Measurements from ENCODE around the gene CNIH4. TPM values are rescaled to one million over a fixed set of nuclear protein-coding genes. Genes with fewer than 3 reads are reported as not detected.
A peak's percentile ranks its signal among the peaks of the same experiment; 100 is the strongest.

CNIH4 gene
- total RNA-seq, 3 donors from 2014 or later, result 53.3 to 60.5 (median 54.7) TPM

GRCh38 chr1:224331326-224331725 lies 25.4 kb upstream of the CNIH4 start:
- intact Hi-C loops (cut with DNase I, micrococcal nuclease), result loop anchor here in 1 of 2 donors (5.0 to 10.0 kb wide), 2 partner anchors 77 to 214 kb away; no protein-coding TSS in a partner anchor
- H3K4me3 ChIP-seq, result no peak overlapping the region
- ATAC-seq (no peak), DNase-seq (no peak)
- no peaks in the 10 kb centered on the region for H3K36me3 ChIP-seq (ENCODE audit: low read depth)
- no peak for TF ChIP-seq CTCF (IDR thresholded peaks at IDR 0.05)
- H3K4me1 ChIP-seq (ENCODE audit: low read depth), result peaks cover 17% of the 10 kb centered on the region
- H3K9me3 ChIP-seq, result no peaks in the 10 kb centered on the region

GRCh38 chr1:224331824-224332223 lies 24.9 kb upstream of the CNIH4 start:
- H3K36me3 ChIP-seq (ENCODE audit: low read depth), result no peaks in the 10 kb centered on the region
- H3K4me1 ChIP-seq (ENCODE audit: low read depth), result peaks cover 17% of the 10 kb centered on the region
- ATAC-seq (no peak), DNase-seq (no peak)
- no peak overlapping the region for H3K4me3 ChIP-seq
- intact Hi-C loops (cut with DNase I, micrococcal nuclease), result loop anchor here in 1 of 2 donors (5.0 to 10.0 kb wide), 2 partner anchors 77 to 215 kb away; no protein-coding TSS in a partner anchor
- H3K9me3 ChIP-seq, result no peaks in the 10 kb centered on the region
- no peak for TF ChIP-seq CTCF (IDR thresholded peaks at IDR 0.05)

DNA sequence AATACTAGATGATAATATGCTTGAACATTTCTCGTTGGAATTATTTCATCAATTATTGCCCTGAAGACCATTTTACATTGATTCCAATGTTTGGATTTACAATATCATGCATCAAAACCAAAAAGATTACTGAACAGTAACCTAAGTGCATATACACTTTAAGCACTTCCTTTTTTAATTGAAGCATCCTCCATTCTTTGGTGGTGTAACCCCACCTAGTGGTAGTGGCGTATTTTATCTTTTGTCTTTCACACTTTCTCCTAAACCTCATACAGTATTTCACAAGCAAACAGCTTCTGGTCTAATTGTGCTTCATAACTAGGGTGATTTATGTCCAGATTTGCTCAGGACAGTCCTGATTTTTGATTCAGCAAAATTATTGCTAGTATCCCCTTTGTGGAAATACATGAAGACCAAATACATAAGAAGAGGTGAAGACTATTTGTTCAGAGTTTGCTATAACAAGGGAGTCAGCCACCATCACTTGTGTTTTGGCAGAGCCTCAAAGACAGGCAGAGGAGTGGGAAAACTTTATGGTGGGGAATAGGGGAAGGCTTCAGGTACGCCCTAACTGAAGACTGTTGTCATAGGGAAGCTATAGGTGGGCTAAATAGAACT lies 23.3 kb upstream of the CNIH4 start:
- intact Hi-C loops (cut with DNase I, micrococcal nuclease), result loop anchor here in 1 of 2 donors (5.0 to 10.0 kb wide), 2 partner anchors 79 to 216 kb away; no protein-coding TSS in a partner anchor
- Histone ChIP-seq H3K9me3 (no peaks in the 10 kb centered on the region), H3K4me3 (no peak overlapping the region), H3K4me1 (ENCODE audit: low read depth) (peaks cover 15% of the 10 kb centered on the region), H3K36me3 (ENCODE audit: low read depth) (no peaks in the 10 kb centered on the region)
- ATAC-seq, result peak; percentile 61
- DNase-seq, result peak in 1 of 3 donors; percentile 54
- peak; percentile 27 for TF ChIP-seq CTCF (IDR thresholded peaks at IDR 0.05)

DNA sequence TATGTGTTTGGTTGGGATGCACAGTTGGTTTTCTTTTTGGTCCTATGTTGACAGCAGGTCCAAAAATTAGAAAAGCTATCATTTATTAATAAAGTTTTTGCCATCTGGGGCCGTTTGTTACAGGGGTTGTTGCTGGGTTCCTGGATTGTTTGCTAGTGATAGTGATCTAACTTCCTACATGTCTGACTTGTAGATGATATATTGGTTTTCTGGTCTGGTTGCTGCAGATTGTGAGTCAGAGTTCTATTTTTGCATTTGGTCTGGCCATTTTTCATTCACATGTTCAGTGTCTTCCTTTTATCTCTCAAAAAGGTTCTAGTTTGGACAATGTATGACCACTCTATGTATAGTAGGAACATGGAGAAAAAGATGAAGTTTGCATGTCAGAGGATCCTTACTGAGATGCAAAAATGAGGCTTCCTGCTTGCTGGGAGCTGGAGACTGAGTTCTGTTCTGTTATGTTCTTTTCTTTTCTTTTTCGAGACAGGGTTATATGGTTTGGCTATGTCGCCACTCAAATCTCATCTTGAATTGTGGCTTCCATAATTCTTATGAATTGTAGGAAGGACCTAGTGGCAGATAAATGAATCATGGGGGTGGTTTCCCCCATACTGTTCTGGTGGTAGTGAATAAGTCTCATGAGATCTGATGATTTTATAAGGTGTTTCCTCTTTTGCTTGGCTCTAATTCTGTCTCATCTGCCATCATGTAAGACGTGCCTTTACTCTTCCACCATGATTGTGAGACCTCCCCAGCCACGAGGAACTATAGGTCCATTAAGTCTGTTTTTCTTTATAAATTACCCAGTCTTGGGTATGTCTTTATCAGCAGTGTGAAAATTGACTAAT lies 22.5 kb upstream of the CNIH4 start:
- no peak for ATAC-seq
- H3K9me3 ChIP-seq, result no peaks in the 10 kb centered on the region

More for the DNA sequence above, 22.5 kb upstream of the CNIH4 start:
- DNase-seq, result no peak
- Histone ChIP-seq H3K36me3 (ENCODE audit: low read depth) (no peaks in the 10 kb centered on the region), H3K4me3 (no peak overlapping the region), H3K4me1 (ENCODE audit: low read depth) (peaks cover 8% of the 10 kb centered on the region)
- no peak for TF ChIP-seq CTCF (IDR thresholded peaks at IDR 0.05)
- intact Hi-C loops (cut with DNase I, micrococcal nuclease), result loop anchor here in 1 of 2 donors (5.0 to 10.0 kb wide), 2 partner anchors 79 to 217 kb away; no protein-coding TSS in a partner anchor
